Mesenteric fat pad (tissue), 1 donor: ENCODE results near the gene NRP1. TPM values are rescaled to one million over a fixed set of nuclear protein-coding genes. Genes with fewer than 3 reads are reported as not detected.
A peak's percentile ranks its signal among the peaks of the same experiment; 100 is the strongest.

Experiments used
- DNase-seq: peaks from one replicate; pipeline ENCODE4 v3.0.0-alpha.2; 2020; ENCODE audit warnings: low spot score
- total RNA-seq: library from RNA; stranded (reverse); fragmentation: NEBNext Ultra II Directional; extraction: Animal tissue kit (Norgen Biotek cat#: 25700); gene quantifications from one replicate; pipeline ENCODE4 v1.2.1, GENCODE V29; 2021
- donor health status: DM: yes; HTN: yes; CAD: no.

NRP1 gene
- total RNA-seq, 1 donor from 2014 or later: 249 TPM

DNA sequence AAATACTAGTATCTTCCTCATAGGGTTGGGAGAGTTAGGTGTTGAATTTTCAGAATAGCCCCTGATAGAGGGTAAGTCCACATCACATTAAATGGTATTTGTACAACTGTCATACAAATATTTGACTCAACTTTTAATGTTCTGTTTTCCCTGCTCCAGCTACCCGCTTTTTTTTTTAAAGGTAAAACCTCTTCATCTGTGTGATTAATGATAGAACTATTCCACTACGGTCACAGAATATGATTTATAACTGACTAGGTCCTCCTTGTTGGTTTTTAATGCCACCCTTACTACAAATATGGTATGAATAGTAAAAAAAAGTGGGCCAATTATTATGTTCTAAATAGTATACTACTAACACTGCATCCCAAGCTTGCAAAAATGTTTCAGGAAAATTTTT lies 15.6 kb upstream of the NRP1 start:
- DNase-seq: no peak

- no peak for DNase-seq
These were observed 14.8 kb upstream of the NRP1 start for GRCh38 chr10:33349268-33349667.

DNA sequence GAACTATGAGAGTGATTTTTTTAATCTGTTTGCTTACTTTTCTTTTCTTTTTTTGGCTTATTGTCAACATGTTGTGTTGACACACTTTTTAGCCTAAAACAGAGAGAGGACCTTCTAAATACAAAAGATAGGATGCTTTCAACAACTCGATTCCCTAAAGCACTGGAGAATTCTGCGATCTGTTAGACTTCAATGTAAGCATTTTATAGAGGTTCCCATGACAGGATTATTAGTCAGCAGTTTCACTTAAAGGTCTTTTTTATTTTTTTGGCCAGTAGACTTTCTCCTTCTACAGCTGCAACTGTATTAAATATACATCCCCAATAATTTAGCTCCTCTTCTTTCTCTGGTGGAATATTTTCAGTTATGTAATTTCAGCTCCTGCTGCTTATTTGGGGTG lies 12.7 kb upstream of the NRP1 start:
- no peak for DNase-seq

DNA sequence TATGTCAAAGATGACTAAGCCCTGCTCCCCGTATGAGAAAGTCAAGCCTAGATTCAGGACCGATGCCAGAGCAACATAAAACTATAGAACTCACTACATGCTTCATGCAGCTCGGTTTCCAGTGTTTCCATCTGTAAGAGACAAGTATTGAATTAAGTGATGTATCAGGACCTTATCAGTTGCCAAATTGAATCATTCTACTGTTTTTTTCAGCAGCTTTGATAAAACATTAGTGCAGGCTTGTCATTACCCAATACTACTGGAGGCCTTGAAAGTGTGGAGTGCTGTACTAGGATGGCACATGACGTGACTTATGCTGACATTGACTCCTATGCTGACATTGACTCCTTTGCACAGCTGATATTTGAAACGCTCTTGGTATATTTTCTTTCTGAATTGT lies 10.8 kb upstream of the NRP1 start:
- DNase-seq: no peak

DNA sequence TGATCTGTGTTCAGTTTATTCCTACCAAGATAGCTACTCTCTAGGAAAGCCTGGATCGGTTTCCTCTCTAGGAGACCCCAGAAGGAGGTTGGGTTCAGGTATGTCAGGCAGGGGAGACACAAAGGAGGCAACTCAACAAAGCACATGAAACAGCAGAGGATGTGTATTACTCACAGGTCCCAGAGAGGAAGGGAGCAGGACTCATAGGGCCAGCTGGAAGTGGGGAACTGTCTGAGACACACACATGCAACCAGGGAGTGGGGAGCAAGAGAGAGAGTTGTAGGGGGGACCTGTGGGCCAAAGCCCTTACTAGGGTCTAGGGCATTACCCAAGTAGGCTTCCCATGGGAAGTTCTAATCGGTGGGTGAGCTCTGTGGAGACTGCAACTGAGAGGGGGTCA lies 10.2 kb upstream of the NRP1 start:
- no peak for DNase-seq

DNA sequence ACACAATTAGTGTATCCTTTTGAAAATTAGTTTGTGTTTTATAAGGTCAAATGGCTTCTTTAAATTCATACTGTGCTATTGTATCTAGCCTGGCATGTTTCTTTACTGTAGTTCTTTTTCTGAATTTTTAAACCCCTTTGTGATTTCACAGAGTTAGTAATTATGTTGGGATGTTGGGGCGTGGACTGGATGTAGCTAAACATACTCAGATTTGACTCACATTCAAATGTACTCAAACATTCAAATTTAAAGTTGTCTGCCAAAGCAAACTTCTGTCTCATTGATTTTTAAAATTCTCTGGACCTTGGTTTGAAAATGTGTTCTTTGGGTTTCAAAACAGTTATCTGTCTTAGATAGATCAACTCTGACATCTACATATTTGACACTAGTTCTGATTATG lies 7.2 kb upstream of the NRP1 start:
- no peak for DNase-seq

DNA sequence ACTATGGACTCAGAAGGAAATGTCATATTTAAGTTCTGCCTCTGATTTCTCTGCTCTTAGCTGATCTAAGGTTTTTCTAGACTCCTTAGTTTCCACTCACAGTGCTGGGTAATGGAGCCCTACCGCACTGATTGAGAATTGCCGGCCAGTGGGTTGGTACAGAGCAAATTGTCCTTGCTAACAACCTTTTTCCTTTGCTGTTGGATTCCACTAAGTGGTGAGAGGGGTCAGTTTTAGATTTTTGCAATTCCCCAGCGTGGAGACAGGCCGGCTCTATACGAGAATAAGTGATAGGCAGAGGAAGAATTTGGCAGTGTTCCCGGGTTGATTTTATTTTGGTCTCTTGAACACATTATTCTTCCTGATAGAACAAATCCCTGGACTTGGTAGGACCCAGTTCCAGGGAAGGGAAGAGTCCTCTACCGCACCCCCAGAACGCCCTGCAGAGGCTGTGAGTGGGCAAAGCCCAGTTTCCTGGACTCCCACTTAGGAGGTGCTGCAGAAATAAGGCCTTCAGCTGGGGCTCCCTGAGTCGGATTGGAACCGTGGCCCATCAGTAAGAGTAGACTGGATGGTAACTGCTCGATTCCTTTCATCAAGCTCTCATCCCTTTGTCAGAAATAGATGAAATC lies 3.0 kb upstream of the NRP1 start:
- no peak for DNase-seq

- peak; percentile 92 for DNase-seq
These were observed 2.3 kb upstream of the NRP1 start for GRCh38 chr10:33336582-33337325.

GRCh38 chr10:33335801-33336581 lies 1.5 kb upstream of the NRP1 start:
- peak; percentile 91 for DNase-seq

GRCh38 chr10:33335551-33335800 lies 1.0 kb upstream of the NRP1 start:
- no peak for DNase-seq

DNA sequence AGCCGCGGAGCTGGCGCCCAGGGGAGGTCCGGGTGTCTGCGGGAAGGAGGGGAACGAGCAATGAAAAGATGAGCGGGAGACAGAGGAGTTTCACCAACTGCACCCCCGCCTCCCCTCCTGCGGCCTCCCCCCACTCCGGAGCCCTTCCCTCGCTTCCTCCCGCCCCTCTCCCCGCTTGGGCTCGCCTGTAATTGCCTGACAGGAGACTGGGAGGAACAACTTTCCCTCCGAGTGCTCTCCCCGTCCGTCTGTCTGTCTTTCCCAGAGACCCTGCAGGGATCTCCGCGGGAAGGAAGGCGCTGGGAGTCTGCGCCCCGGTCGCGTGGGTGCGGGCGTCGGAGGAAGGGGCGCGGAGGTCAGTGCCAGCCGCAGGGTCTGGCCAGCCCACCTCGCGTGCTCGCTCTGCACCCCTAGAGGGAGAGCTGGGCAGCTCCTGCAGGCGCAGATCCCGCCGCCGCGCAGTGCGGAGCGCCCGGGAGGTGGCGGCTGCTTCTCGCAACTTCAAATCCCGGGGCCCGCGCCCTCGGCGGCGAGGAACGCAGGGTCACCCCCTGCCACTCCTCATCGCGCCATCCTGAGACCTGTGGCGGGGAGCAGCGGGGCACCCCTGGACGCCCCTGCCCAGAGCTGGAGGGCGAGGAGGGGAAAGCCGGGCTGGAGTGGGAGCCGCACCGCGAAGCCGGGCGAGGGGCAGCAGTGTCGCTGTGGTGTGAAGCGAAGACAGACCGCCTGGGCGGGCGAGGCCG lies 511 bp upstream of the NRP1 start:
- peak; percentile 91 for DNase-seq

DNA sequence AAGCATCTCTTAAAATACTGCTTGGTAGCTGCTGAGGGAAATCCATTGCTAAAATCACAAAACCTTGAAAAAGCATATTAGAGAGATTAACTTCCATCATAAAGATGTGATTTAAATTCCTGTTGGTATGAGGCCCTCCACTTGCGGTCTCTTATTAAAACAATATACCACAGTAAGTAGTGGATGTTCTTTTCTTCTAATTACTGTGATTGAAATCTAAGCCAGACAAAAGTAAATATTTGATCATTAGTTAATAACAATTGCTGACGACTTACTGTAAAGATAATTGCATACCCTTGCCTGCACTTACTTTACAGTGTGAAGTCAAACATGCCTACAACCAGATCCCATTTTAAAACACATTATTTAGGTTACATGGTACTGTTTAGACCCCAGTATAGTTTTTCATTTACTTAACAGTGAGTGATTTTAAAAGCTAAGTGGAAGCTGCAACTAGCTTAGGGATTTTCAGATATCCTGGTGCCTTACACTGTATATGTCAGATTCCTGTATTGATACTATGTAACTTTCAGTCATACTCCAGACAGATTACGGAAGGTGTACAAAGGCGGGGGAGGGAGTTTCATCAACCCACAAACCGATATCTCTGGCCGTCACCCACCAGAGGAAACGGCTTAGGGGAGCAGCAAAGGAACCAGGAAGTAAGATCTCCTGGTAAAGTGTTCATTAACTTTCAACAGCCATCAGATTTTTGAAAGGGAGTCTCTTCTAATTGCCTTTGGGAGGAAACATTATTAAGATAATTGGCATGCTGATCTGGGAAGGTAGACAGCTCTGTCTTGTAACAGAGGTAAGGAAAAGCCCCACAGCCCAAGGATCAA lies 986 bp downstream of the NRP1 start:
- DNase-seq: no peak

GRCh38 chr10:33332183-33333065 lies 2.0 kb downstream of the NRP1 start:
- no peak for DNase-seq

DNA sequence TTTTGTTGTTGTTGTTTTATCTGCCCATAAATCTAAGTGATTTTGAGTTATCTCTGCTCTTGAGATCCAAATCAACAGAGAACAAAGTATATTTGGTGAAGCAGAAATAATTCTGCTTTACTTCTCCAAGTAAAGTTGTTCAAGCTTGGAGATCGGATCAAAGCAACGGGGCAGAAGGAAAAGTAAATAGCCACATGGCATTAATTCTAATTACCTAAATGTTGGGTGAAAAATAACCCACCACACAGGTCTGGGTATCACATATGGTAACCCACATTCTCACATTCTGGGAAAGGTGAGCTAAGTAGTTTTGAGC lies 3.1 kb downstream of the NRP1 start:
- no peak for DNase-seq

- DNase-seq: no peak
These were observed 3.7 kb downstream of the NRP1 start for GRCh38 chr10:33330543-33331378.

GRCh38 chr10:33329178-33329577 lies 5.3 kb downstream of the NRP1 start:
- no peak for DNase-seq

GRCh38 chr10:33328253-33328652 lies 6.2 kb downstream of the NRP1 start:
- DNase-seq: no peak

DNA sequence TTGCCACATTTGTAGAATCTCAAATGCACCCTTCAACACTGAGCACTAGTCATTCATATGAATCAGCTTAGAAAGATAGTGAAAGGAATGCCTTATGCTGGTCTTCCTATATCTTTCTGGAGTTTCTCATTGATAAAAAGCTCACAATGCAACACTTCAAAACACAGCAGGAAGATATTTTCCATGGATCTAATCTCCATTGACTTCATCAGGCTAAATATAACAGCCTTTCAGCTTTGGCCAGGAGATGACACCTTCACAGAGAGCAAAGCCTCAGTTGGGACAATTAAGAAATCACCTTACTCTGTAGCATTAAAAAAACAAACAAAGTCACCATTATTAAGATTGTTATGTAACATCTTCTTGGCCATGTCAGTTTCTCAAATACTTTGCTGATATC lies 6.7 kb downstream of the NRP1 start:
- no peak for DNase-seq

DNA sequence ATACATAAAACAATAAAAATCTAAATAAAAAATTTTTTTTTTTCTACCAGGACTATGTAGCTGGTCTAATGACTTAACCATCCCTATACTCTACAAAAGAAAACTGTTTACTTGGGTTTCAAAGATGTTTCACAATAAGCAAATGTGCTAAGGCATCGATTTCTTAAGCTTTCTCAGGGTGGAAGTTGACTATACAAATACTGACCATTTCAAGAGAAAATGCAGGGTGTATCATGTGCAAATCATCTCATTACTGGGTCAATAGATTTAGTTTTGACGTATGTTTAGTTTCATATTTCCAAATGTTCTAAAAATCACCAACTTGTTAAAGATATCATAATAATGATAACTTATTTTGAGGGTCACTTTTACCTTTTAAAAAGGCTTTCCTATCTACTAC lies 7.5 kb downstream of the NRP1 start:
- DNase-seq: no peak
